HG03060 (cell line): ENCODE measurements around the gene SLC25A44.
A peak's percentile ranks its signal among the peaks of the same experiment; 100 is the strongest.

Experiments used
- ATAC-seq: cut with Tn5 transposase; IDR thresholded peaks from one replicate; pipeline ENCODE4 v1.9.1; 2021; ENCODE audit warnings: low read depth, moderate number of reproducible peaks; ENCODE audit not compliant: unreplicated experiment

The SLC25A44 gene, protein sequence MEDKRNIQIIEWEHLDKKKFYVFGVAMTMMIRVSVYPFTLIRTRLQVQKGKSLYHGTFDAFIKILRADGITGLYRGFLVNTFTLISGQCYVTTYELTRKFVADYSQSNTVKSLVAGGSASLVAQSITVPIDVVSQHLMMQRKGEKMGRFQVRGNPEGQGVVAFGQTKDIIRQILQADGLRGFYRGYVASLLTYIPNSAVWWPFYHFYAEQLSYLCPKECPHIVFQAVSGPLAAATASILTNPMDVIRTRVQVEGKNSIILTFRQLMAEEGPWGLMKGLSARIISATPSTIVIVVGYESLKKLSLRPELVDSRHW

DNA sequence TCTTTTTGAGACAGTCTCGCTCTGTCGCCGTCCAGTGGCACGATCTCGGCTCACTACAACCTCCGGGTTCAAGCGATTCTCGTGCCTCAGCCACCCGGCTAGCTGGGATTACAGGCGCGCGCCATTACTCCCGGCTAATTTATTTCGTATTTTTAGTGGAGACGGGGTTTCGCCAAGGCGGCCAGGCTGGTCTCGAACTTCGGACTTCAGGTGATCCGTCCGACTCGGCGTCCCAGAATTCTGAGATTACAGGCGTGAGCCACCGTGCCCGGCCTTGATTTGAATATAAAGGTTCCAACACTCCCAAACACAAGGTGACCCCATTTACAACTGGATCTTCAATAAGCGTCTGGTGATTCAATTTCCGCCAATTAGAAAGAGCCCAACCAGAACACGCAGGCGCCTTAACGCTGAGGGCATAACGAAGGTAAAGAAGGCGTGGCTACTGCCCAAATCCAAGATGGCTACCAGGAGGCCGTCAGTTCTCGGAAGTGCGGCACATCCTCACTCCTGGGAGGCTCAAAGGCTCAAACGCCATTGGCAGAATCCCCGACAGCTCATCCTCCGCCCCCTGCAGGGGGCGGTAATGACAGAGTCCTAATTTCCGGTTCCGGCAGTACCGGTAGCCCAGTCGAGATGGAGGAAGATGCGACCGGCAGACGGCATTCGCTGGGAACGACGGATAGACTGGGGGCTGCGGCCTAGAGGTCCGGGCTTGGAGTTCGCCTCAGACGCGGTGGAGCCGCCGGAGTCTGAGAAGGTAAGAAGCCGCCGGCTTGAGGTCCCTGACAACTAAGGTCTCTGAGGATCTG is at the start of gene SLC25A44:
SLC25A44 (plus strand) TSS at position 617 of the 812 bp plus-strand sequence. CDS start 5,744 bp downstream, outside the sequence.
- ATAC-seq, result peak; percentile 96

DNA sequence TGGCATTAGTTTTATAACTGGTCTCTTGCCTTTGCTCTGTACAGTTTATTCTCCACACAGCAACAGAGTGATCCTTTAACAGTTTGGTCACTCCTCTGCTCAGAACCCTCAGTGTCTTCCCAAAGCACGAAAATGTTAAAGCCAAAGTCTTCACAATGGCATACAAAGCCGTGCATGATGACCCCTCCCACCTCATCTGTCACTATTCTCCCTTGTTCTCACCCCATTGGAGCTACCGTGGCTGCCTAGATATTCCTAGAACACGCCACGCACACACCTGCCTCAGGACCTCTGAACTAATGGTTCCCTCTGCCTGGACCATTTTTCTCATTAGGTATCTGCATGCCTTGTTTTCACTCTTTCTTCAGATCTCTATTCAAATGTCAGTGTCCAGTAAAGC is 49.2 kb upstream of the SLC25A44 start:
- no peak for ATAC-seq

DNA sequence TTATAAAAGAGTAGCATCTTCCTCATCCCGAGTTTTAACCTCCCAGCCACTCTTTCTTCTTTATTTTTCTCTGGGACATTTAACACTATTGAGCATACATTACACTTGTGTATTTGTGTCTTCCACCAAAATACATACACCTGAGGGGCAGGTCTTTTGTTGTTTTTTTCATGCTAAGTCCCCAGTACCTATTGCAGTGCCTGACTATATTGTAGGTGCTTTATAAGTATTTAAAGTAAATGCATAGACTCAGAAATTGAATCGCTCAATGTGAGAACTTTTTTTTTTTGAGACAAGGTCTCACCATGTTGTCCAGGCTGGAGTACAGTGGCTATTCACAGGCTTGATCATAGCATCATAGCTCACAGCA is 48.3 kb upstream of the SLC25A44 start:
- ATAC-seq, result no peak

DNA sequence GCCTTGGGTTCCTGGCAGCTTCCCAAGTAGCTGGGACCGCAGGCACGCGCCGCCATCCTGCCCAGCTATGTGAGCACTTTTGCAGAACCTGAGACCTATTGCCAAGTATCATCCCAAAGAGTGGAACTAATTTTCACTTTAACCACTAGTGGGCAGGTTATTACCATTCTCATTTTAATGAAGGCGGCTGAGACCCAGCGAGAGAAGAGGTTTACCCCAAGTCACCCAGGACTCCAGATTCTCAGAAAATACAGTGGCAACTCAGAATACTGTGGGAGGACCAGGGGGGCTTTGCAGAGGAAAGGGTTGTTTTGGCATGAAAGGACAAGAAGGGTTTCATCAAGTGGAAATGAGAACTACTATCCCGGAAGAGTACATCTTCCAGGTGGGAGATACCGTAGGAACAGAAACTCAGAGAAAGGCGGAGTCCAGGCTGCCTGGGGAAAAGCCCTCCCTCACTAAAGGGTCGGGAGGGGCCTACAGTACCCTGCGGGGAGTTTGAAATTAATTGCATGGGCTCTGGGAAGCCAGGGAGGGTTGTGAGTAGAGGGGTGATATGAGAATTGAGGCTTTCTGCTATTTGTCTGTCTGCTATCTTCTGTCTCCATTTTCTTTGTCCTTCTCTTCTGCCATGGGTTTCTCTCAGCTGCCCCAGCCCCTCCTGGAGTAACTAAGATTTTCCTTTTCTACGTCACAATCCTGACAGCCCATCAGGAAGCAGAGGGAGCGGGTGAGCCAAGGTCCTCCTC is 47.7 kb upstream of the SLC25A44 start:
- no peak for ATAC-seq

DNA sequence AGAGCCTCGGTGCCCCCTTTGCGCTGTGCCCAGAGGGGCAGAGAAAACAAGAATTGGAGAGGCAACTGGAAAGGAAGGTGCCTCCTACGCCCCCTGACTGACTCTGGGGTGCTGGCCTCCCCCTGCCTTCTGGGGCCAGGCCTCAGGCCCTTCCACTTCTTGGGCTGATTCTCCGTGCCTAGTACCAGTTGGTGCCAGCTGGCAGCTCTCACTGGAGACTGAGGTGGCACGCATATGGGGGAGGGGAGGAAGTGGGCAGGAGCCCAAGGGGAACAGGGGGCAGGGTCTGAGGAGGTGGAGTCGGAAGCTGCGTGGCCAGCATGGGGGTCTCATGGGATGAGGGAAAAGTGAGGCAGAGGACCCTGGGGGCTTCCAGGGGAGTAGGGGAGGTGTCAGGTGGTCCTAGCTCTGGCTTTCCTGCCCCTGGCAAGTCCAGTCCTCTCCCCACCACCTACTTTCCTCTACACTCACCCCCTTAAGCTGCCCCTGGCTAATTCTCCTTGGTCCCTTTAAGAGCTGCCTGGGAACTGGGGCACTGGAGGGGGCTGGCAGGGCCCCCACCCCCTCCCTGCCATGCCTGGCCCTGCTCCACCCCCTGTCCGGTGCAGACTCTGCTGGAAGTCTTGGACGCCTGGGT is 47.0 kb upstream of the SLC25A44 start:
- ATAC-seq, result no peak

DNA sequence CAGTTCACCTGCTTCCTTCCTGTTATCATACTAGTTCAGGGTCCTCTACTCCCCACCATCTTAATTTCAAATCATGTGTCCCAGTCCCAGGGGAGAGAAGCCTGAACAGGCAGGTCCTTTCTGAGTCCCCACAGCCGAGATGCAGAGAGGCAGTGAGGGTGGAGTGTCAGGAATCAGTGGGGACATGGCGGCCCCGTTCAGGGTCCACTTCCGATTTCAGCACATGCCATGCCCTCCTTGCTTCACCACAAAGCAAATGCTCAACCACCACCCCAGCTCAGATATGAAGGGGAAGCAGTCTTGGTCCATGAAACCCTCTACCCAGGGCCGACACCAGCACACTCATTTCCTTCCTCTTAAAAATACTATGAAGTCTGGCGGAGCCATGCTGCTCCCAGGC is 45.7 kb upstream of the SLC25A44 start:
- no peak for ATAC-seq

DNA sequence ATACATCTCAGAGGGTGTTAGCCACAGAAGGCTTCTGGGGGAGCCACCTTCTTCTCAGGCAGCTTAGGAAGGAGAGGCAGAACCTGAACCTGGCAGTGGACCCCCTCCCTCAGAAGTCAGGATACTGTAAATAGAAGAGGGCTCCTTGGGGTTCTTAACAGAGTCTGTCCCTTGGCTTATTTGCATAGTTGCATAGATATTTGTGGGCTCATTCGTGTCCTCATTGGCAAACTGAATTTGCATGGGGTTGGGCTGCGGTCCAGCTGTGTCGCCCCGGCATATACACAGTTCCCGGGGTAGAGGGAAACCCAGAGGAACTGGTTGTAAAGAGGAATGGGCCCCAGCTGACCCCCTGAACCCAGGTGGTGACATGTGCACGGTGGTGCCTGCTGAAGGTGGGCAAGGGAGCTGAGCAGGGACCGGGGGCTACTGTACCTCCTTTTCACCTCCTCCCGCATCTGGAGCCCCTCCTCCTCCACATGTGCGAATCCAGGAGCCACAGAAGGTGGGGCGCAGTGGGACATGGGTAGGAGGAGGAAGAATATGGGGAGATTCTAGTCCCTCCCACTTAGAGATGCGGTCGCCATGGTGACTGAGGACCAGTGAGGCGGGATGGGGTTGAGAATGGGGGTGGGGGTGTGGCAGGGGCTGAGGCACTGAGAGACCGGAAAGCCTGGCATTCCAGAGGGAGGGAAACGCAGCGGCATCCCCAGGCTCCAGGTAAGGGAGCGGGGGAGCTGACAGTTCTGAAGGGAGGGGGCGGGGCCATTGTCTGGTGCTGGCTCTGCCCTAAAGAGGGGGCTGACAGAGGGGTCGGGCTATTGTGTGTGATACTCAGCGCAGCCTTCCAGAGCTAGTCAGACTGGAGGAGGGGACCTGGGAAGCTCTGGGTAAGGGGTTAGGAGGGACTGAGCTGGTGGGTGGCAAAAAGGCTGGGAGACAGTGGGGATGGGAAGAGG is 44.3 kb upstream of the SLC25A44 start:
- ATAC-seq, result peak; percentile 27

DNA sequence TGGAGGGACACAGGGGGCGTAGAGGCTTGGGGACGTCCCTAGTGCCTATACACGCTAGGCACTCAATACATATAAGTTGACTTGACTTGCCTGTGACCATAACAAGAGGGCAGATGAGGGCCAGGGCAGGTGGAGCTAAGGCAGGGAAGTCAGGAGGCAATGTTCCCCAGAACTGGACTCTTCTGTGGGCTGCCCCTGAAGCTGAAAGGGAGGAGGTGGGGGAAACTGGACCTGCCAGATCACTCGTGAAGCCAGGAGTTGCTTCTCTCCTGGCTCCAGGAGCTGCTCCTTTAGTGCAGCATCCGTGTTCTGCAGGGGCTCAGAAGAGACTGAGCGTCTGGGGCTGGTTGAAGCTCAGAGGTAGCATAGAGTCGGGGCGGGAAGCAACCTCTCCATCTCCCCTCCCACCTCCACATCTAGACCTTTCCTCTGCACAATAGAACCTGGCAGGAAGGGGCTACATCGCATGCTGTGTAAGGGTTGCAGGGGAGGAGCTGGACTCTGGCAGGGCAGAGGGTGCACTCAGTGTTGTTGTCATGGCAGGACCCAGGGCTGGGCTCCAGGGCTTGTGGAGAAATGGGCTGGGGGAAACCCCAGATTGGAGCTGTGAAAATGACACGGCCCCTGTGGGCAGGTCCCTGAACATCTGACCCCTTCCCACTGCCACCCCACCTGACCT is 43.4 kb upstream of the SLC25A44 start:
- no peak for ATAC-seq

DNA sequence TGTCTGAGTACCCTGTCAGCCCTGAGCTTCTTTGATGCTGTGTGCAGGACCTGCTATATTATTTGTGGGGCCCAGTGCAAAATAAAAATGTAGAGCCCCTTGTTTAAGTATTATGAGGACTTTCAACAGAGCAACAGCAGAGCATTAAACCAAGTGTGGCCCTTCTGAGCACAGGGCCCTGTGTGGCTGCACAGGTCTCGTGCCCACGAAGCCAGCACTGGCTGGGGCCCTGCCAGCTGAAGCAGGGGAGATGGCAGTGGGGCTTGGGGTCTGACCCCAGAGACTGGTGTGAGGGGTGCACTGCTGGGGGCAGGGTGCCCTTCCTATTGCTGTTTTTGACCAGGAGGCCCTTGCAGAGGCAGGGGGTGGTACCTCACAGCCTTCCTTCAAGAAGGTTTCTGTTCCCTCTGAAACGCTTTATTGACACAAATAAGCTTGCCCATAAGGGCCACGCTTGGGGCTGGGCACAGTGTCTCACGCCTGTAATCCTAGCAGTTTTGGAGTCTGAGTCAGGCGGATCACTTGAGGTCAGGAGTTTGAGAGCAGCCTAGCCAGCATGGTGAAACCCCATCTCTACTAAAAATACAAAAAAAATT is 42.7 kb upstream of the SLC25A44 start:
- ATAC-seq, result no peak

DNA sequence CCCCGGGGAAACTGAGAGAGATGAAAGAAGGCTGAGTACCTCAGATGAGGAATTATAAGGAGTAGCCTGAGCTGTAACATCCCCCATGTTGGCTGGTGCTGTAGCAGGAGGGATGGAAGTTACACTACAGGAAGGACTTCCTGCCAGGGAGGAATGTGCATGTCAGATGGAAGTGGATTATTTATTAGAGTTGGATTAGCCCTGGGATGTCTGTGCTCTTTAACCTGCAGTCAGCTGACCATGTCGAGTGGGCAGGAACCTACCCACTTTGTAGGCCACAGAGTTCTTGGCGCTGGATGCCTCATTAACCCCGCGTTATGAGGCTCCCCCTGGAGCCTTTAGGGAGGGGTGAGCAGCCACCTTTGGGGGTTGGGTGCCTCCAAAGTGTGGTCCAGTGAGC is 41.3 kb upstream of the SLC25A44 start:
- ATAC-seq, result no peak

DNA sequence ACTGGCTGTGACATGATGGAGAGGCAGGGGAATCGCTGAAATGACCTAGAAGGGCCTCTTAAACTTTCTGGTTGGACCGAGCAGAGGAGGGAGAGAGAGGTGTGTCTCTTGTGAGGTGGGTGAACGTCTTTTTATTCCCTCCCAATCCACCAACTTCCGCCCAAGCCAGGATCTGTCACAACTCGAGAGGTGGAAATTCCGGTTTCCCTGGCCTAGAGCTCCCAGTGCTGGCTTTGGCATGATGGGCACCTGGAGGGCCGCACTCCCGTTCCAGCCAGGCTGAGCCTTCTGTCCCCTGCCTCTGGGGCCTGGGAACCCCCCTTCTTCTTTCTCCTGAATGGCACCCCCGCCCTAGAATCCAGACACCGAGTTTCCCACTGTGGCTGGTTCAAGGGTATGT is 40.5 kb upstream of the SLC25A44 start, which contains the start of gene SEMA4A:
SEMA4A (plus strand) TSS at position 224 of the 400 bp plus-strand sequence. CDS start 994 bp downstream, outside the sequence.
- no peak for ATAC-seq

DNA sequence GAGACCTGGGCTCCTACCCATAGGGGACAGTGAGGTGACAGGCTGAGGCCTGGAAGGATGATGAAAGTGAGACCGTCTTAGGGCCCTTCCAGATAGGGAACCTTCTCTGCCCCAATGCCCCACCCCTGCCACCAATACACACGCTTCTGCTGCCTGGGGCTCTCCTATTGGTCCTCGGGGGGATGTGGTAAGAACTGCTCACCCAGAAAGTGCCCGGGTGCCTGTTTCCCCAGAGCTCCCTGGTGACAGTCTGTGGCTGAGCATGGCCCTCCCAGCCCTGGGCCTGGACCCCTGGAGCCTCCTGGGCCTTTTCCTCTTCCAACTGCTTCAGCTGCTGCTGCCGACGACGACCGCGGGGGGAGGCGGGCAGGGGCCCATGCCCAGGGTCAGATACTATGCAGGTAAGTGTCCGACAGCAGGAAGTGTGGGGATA is 39.6 kb upstream of the SLC25A44 start:
- ATAC-seq, result no peak

DNA sequence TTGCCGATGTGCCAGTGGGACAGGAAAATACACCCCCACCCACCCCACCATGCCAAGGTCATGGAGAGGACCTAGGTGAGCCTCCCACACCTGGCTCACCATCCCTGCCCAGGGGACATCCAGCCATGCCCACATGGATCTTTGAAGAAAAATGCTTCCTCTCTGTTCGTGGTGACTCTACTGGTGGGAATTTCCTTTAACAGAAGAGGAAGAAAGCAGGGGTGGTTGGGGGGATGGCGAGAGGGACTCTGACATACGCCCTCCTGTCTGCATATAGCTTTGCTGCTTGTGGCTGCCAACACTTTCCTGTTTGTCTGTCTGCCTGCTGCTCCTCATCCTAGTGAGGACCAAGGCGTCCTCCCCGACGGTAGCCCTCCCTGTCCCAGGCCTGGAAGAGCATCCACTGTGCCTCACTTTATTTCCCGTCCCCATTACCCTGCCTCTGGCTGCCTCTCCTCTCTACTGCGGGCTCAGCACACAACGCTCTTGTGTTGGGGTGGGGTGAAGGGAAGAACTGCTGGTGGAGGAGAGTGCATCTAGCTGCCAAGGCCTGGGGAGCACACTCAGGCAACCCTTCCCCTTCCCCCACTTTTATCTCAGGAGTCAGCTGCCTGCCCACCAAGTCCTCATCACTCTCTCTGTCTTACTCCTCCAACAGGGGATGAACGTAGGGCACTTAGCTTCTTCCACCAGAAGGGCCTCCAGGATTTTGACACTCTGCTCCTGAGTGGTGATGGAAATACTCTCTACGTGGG is 38.0 kb upstream of the SLC25A44 start:
- no peak for ATAC-seq

DNA sequence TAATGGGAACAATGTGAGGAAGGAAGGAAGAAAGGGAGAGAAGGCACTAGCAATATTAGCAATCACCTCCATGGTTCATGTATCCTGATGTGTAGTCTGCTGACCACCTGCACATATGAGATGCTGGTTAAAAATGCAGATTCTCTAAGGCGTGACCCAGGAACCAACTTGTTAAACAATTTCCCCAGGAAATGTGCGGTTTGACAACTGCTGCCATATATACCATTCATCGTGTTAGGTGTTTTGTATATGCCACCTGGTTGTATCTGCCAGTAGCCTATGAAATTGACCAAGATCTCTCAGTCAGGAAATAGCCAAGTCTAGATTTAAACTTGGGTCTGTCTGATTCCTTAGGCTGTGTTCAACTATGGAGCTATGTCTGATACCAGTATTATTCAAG is 36.4 kb upstream of the SLC25A44 start:
- no peak for ATAC-seq

DNA sequence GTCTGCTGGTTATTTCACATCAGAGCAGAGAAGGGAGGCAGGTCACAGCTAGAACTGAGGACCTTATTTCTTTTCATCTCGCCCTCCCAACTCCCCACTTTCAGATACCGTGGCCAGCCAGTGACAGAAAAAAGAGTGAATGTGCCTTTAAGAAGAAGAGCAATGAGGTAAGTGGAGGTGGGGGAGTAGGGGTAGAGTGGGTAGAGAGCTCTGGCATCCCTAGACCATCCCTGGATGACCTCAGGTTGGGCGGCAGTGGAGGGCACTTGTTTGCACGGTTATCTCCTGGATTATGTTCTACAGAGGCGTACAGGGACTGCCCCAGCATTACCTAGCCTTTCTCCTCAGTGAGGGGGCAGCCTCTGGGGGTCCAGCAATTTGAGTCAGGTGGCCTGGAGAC is 35.9 kb upstream of the SLC25A44 start:
- no peak for ATAC-seq

DNA sequence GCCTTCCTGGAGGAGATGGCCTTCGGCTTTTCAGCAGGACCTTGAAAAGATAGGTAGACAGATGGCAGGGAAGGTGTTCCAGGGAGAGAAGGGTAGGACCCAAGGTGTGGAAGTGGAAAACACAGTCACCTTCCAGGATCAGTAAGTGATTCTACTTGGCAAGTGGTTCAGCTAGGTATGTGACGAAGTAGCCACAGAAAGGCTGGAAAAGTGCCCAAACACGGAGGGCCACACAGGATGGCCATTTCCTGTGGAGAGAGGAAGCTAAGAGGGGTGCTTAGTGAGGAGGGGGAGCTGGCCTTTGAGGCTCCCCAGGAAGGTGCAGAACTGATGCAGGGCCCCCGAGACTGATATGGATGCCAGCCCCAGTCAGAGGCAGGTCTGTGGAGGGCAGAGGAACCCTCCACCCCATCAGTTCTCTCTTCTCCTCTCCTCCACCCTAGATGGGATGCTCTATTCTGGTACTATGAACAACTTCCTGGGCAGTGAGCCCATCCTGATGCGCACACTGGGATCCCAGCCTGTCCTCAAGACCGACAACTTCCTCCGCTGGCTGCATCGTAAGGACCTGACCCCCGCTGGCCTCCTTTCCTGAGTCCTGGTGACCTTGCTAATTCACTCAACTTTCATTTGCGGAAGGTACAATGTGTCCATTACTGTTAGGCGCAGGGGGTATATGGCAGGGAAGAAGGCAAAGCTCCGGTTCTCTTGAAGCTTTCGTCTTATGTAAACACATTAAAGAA is 33.7 kb upstream of the SLC25A44 start:
- ATAC-seq, result no peak

DNA sequence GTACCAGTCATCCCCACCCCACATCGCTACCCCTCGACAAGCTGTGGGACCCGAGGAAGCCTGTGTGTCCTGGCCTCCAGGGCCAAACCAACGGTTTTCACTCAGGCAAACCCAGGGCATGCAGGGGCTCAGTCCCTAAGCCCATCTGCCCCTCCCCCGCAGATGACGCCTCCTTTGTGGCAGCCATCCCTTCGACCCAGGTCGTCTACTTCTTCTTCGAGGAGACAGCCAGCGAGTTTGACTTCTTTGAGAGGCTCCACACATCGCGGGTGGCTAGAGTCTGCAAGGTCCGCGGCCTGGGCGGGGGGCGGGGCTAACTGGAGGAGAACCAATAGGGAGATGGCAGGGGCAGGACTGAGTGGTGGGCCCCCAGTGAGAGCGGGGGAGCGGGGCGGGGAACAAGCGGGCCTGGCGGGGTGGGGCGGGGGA is 33.1 kb upstream of the SLC25A44 start:
- no peak for ATAC-seq
